ENCODE data around the gene PCMTD2.

Gene PCMTD2

GRCh38 chr20:64211874-64212658 is 43.5 kb upstream of the PCMTD2 start:
- no peak for DNase-seq (ENCODE audit: low read depth)
- H3K4me3 ChIP-seq (ENCODE audit: low read depth, low read length) = no peak overlapping the region
- TF ChIP-seq, protein P1, sequence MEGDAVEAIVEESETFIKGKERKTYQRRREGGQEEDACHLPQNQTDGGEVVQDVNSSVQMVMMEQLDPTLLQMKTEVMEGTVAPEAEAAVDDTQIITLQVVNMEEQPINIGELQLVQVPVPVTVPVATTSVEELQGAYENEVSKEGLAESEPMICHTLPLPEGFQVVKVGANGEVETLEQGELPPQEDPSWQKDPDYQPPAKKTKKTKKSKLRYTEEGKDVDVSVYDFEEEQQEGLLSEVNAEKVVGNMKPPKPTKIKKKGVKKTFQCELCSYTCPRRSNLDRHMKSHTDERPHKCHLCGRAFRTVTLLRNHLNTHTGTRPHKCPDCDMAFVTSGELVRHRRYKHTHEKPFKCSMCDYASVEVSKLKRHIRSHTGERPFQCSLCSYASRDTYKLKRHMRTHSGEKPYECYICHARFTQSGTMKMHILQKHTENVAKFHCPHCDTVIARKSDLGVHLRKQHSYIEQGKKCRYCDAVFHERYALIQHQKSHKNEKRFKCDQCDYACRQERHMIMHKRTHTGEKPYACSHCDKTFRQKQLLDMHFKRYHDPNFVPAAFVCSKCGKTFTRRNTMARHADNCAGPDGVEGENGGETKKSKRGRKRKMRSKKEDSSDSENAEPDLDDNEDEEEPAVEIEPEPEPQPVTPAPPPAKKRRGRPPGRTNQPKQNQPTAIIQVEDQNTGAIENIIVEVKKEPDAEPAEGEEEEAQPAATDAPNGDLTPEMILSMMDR (IDR thresholded peaks at IDR 0.05; ENCODE audit: low read depth, low read length, missing control alignments) = no peak

GRCh38 chr20:64212755-64213154 is 42.8 kb upstream of the PCMTD2 start:
- H3K4me3 ChIP-seq (ENCODE audit: low read depth, low read length) = no peak overlapping the region
- no peak for DNase-seq (ENCODE audit: low read depth)
- TF ChIP-seq, protein P1 (IDR thresholded peaks at IDR 0.05; ENCODE audit: low read depth, low read length, missing control alignments) = no peak

GRCh38 chr20:64214113-64214512 is 41.4 kb upstream of the PCMTD2 start:
- TF ChIP-seq, protein P1 (IDR thresholded peaks at IDR 0.05; ENCODE audit: low read depth, low read length, missing control alignments) = no peak
- DNase-seq (ENCODE audit: low read depth) = no peak
- no peak overlapping the region for H3K4me3 ChIP-seq (ENCODE audit: low read depth, low read length)

DNA sequence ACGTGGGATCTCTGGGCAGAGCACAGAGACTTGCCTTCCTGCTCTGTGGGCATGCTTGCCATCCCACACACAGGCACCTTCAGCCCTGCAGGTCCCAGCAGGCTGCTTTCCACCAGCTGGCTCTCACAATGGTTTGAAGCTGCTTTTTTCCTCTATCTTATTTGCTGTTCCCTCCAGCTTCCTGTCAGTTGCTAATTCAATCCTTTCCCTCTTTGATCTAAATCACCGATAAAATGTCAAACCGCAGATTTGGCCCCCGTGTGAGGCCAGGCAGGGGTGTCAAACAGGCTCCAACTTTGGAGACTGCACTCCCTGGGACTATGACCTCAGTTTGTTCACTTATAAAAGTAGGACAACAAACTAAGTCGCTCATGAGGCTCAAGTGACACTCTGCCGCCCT is 40.6 kb upstream of the PCMTD2 start:
- TF ChIP-seq, protein P1 (IDR thresholded peaks at IDR 0.05; ENCODE audit: low read depth, low read length, missing control alignments) = no peak
- DNase-seq (ENCODE audit: low read depth) = no peak
- no peak overlapping the region for H3K4me3 ChIP-seq (ENCODE audit: low read depth, low read length)

DNA sequence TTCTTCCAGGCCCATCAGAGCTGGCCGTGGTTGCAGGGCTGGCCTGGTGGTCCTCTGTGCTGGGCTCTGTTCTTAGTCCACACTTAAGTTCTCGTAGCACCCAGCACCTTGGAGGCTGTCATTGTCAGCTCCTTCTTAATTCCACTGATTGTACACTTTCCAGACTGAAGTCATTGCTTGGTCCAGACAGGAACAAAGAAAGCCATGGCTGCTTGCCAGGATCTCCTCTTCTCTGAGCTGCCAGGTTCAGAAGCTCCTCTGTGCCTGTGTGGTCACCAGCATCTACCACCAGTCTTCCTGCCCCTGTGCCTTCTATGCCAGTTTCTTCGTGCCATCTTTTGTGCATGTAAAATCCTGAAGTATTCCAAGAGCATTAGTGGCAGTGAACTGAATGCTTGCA is 39.5 kb upstream of the PCMTD2 start:
- no peak for DNase-seq (ENCODE audit: low read depth)
- H3K4me3 ChIP-seq (ENCODE audit: low read depth, low read length) = no peak overlapping the region
- TF ChIP-seq, protein P1 (IDR thresholded peaks at IDR 0.05; ENCODE audit: low read depth, low read length, missing control alignments) = no peak

GRCh38 chr20:64216910-64217309 is 38.6 kb upstream of the PCMTD2 start:
- TF ChIP-seq, protein P1 (IDR thresholded peaks at IDR 0.05; ENCODE audit: low read depth, low read length, missing control alignments) = no peak
- no peak overlapping the region for H3K4me3 ChIP-seq (ENCODE audit: low read depth, low read length)
- no peak for DNase-seq (ENCODE audit: low read depth)

Measured in GM12864 (cell line).